Smooth muscle cell (in vitro differentiated cells): ENCODE results near the gene STK32C. TPM values are rescaled to one million over a fixed set of nuclear protein-coding genes. Genes with fewer than 3 reads are reported as not detected.

Experiments
- DNase-seq: peaks from one replicate; lab custom pipeline; 2025; ENCODE audit not compliant: unreplicated experiment; lab: John Stamatoyannopoulos, UW
- H2AFZ ChIP-seq: fragments of 200-600 bp; sonication (generic); 2 replicates; pipeline ENCODE4 v1.6.0; 2016; ENCODE audit warnings: antibody characterized with exemption, low read depth, mild to moderate bottlenecking
- H3F3A ChIP-seq: fragments of 200-600 bp; sonication (generic); 2 replicates; pipeline ENCODE4 v1.6.0; 2017; ENCODE audit warnings: antibody characterized with exemption, low read depth
- H3K27ac ChIP-seq: fragments of 200-600 bp; sonication (generic); 2 replicates; pipeline ENCODE4 v1.5.1; 2016; ENCODE audit warnings: low read depth, mild to moderate bottlenecking
- H3K27me3 ChIP-seq: fragments of 200-600 bp; sonication (generic); 2 replicates; pipeline ENCODE4 v1.6.1; 2016; ENCODE audit warnings: low read depth, mild to moderate bottlenecking
- H3K36me3 ChIP-seq: fragments of 200-600 bp; sonication (generic); 2 replicates; pipeline ENCODE4 v1.5.1; 2016; ENCODE audit warnings: low read depth
- H3K4me1 ChIP-seq: fragments of 200-600 bp; sonication (generic); 2 replicates; pipeline ENCODE4 v1.5.1; 2016; ENCODE audit warnings: low read depth
- H3K4me2 ChIP-seq: fragments of 200-600 bp; sonication (generic); 2 replicates; pipeline ENCODE4 v1.6.0; 2016; ENCODE audit warnings: mild to moderate bottlenecking
- H3K4me3 ChIP-seq: fragments of 200-600 bp; sonication (generic); 2 replicates; pipeline ENCODE4 v1.5.1; 2016; ENCODE audit warnings: mild to moderate bottlenecking
- H3K79me2 ChIP-seq: fragments of 200-600 bp; sonication (generic); 2 replicates; pipeline ENCODE4 v1.6.0; 2016; ENCODE audit warnings: low read depth, mild to moderate bottlenecking
- H3K9ac ChIP-seq: fragments of 200-600 bp; sonication (generic); 2 replicates; pipeline ENCODE4 v1.6.0; 2016; ENCODE audit warnings: low read depth
- H3K9me3 ChIP-seq: fragments of 200-600 bp; sonication (generic); replicated peaks from 2 replicates; pipeline ENCODE4 v1.5.1; 2016; ENCODE audit warnings: low read depth
- H4K20me1 ChIP-seq: fragments of 200-600 bp; sonication (generic); 2 replicates; pipeline ENCODE4 v1.6.0; 2016; ENCODE audit warnings: low read depth
- CTCF ChIP-seq: fragments of 200-600 bp; sonication (generic); IDR thresholded peaks from 2 replicates; pipeline ENCODE4 v1.5.1; 2017; ENCODE audit warnings: borderline replicate concordance, mild to moderate bottlenecking, antibody characterized with exemption; ENCODE audit not compliant: insufficient read depth, poor library complexity, severe bottlenecking
- WGBS: methylation state at CpG from one replicate; pipeline ENCODE4 v1.1.7; 2016; ENCODE audit warnings: low lambda C conversion rate; 5-methylcytosine and 5-hydroxymethylcytosine counted together
- polyA plus RNA-seq: library from polyadenylated mRNA; unstranded; fragments of >200 nt; fragmentation: Nextera tagmentation; extraction: Ambion mirVana; gene quantifications from 2 replicates; pipeline ENCODE4 v1.2.1, GENCODE V29; 2016
- total RNA-seq: library from RNA; depleted of rRNA; stranded (reverse); fragments of >200 nt; gene quantifications from 2 replicates; pipeline ENCODE4 v1.2.3, GENCODE V29; 2014

The STK32C gene
- total and polyA plus RNA-seq, 2 experiments from 2014 or later, result 2.3 to 13.2 TPM

DNA sequence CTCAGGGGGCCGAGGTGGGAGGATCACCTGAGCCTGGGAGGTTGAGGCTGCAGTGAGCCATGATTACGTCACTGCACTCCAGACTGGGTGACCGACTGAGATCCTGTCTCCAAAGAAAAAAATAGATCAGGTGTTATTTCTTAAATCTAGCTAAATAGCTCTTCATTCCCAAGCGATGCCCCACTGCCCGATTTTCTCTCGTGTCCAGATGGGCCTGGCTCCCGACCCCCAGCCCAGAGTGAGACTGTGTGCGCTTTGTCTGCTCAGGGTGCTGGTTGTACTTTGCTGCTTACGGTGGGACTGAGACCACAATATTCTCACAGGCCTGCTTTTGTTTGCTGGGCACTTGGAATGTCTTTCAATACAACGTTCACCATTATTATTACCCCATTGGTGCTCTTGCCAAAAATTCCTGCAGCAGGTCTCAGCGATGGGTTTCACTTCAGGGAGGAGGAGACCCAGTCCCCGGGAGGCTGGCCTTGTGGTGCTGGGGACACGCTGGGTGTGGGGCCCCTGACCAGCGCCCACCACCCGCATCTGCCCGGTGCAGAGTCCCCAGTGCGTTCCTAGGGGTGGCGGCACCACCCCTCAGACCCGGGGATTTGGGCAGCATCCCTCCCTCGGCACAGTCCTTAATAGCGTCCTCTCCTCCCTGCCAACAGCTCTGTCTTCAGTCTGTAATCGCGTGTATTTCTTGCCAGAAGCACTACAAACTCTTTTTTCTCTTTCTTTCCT, 141.4 kb downstream of the STK32C start:
- no peak for DNase-seq
- no peaks in the 10 kb centered on the region for H4K20me1 ChIP-seq
- 91% methylated on average over 23 of the region's 23 CpGs for WGBS
- no peaks in the 10 kb centered on the region for H3K79me2 ChIP-seq
- no peak overlapping the region for H3K27ac ChIP-seq
- H3K36me3 ChIP-seq, result no peaks in the 10 kb centered on the region
- no peaks in the 10 kb centered on the region for H3K9me3 ChIP-seq
- H3K4me1 ChIP-seq, result no peaks in the 10 kb centered on the region
- H3K4me2 ChIP-seq, result no peak overlapping the region
- H3K27me3 ChIP-seq, result peaks cover 5% of the 10 kb centered on the region
- no peaks in the 10 kb centered on the region for H3F3A ChIP-seq
- H2AFZ ChIP-seq, result no peak overlapping the region
- H3K4me3 ChIP-seq, result no peak overlapping the region
- no peak overlapping the region for H3K9ac ChIP-seq
- no peak for TF ChIP-seq CTCF

GRCh38 chr10:132165416-132165980, 142.3 kb downstream of the STK32C start:
- no peaks in the 10 kb centered on the region for H3K79me2 ChIP-seq
- no peak overlapping the region for H3K9ac ChIP-seq
- no peak overlapping the region for H3K4me2 ChIP-seq
- H3K27ac ChIP-seq, result no peak overlapping the region
- no peaks in the 10 kb centered on the region for H4K20me1 ChIP-seq
- no peak for TF ChIP-seq CTCF
- H3K9me3 ChIP-seq, result no peaks in the 10 kb centered on the region
- H3K4me1 ChIP-seq, result no peaks in the 10 kb centered on the region
- H3F3A ChIP-seq, result no peaks in the 10 kb centered on the region
- H3K4me3 ChIP-seq, result no peak overlapping the region
- no peak for DNase-seq
- no peaks in the 10 kb centered on the region for H3K36me3 ChIP-seq
- peaks cover 5% of the 10 kb centered on the region for H3K27me3 ChIP-seq
- WGBS, result 87% methylated on average over 21 of the region's 21 CpGs
- no peak overlapping the region for H2AFZ ChIP-seq

DNA sequence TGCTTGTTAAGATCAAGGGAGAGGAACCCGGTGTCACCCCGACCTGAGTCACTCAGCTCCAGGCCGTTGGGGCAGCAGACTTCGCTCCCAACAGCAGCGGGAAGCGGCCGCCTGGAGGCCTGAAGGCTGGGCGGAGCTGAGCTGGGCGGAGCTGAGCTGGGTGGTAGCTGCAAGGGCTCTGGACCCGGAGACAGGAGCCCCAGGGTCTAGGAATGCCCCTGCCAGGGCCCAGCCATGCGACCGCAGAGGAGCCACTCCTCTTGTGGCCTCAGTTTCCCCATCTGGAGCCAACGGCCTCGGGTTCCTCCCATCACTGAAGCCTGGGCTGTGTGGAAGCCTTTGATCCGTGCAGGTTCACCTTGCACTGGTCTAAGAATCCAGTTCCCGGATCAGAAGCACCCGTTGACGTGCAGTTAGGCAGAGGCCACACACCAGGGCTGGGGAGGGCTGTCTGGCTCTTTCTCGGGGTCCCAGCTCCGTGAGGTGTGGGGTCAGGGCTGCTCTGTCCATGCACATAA, 142.9 kb downstream of the STK32C start:
- DNase-seq, result no peak
- TF ChIP-seq CTCF, result no peak
- H3K79me2 ChIP-seq, result no peaks in the 10 kb centered on the region
- H3F3A ChIP-seq, result no peaks in the 10 kb centered on the region
- WGBS, result 62% methylated on average over 20 of the region's 20 CpGs
- H3K27me3 ChIP-seq, result peaks cover 5% of the 10 kb centered on the region
- no peak overlapping the region for H3K4me2 ChIP-seq
- H3K4me3 ChIP-seq, result no peak overlapping the region
- no peaks in the 10 kb centered on the region for H3K4me1 ChIP-seq
- no peaks in the 10 kb centered on the region for H4K20me1 ChIP-seq
- H2AFZ ChIP-seq, result no peak overlapping the region
- no peak overlapping the region for H3K27ac ChIP-seq
- no peaks in the 10 kb centered on the region for H3K36me3 ChIP-seq
- H3K9ac ChIP-seq, result no peak overlapping the region
- H3K9me3 ChIP-seq, result no peaks in the 10 kb centered on the region
